ENCODE data around the gene PDE4D.

GRCh38 chr5:59919484-59919883, 26.0 kb upstream of the PDE4D start:
- TF ChIP-seq, protein P1, sequence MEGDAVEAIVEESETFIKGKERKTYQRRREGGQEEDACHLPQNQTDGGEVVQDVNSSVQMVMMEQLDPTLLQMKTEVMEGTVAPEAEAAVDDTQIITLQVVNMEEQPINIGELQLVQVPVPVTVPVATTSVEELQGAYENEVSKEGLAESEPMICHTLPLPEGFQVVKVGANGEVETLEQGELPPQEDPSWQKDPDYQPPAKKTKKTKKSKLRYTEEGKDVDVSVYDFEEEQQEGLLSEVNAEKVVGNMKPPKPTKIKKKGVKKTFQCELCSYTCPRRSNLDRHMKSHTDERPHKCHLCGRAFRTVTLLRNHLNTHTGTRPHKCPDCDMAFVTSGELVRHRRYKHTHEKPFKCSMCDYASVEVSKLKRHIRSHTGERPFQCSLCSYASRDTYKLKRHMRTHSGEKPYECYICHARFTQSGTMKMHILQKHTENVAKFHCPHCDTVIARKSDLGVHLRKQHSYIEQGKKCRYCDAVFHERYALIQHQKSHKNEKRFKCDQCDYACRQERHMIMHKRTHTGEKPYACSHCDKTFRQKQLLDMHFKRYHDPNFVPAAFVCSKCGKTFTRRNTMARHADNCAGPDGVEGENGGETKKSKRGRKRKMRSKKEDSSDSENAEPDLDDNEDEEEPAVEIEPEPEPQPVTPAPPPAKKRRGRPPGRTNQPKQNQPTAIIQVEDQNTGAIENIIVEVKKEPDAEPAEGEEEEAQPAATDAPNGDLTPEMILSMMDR (IDR thresholded peaks at IDR 0.05) = no peak
- TF ChIP-seq POLR2A (IDR thresholded peaks at IDR 0.05) = no peak

Data from esophagus squamous epithelium (tissue), 4 donors.